Measurements from ENCODE around the gene ZNF782. TPM values are rescaled to one million over a fixed set of nuclear protein-coding genes. Genes with fewer than 3 reads are reported as not detected.

Gene ZNF782
- total and polyA plus RNA-seq, 2 donors (not counting 3 experiments of a cell fraction or from before 2014, with no cell fraction given) = 0.97 to 3.6 TPM

DNA sequence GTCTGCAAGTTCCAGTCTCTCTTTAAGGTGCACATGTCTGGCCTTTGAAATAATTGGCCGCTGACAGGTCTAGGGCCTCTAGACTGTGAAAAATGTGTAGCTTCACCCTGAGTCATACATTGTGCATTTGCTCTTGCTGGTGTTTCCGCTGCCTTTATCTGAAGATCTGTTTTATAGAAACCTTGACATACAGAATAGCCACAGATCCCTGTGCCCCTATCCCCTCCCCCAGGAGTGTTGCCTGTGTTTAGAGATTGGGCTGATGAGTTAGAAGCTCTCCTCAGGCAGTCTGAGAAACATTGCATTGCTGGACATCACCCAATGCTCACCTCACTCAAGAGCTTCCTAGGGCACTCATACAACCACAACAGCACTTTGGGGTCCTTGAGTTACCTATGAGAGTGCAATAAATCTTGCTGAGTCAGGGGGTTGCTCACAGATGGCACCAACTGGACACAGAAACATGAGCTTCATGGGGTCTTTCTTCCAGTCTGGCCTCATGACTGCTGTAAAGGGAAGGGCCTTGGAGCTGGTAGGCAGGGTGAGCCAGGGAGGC, 3.8 kb upstream of the ZNF782 start:
- Histone ChIP-seq H3K79me2 (ENCODE audit: control insufficient read depth, insufficient read depth, low read length) (peaks cover 4% of the 10 kb centered on the region), H3K4me1 (ENCODE audit: control insufficient read depth, extremely low read depth, insufficient read depth, low read length) (peaks cover 10% of the 10 kb centered on the region), H3K36me3 (ENCODE audit: control insufficient read depth in 2 of 2, extremely low read depth in 1 of 2, insufficient read depth in 2 of 2, low read length in 2 of 2) (no peaks in the 10 kb centered on the region), H2AFZ (ENCODE audit: low read depth, low read length) (no peak overlapping the region), H3K4me2 (ENCODE audit: insufficient read depth, low read length) (no peak overlapping the region), H3K27ac (ENCODE audit: insufficient read depth, low read depth, low read length) (no peak overlapping the region), H4K20me1 (replicated peaks; ENCODE audit: control insufficient read depth, extremely low read depth, insufficient read depth, low read length) (no peaks in the 10 kb centered on the region), H3K4me3 (replicated peaks in 1 of 3; ENCODE audit: insufficient read depth in 1 of 3, low read depth in 1 of 3, low read length in 3 of 3) (no peak overlapping the region), H3K9ac (replicated peaks; ENCODE audit: extremely low read depth, insufficient read depth, low read length) (no peak overlapping the region), H3K9me3 (replicated peaks; ENCODE audit: control insufficient read depth, insufficient read depth, low read length) (no peaks in the 10 kb centered on the region), H3K9me1 (replicated peaks; ENCODE audit: control insufficient read depth, extremely low read depth, insufficient read depth, low read length) (no peaks in the 10 kb centered on the region), H3K27me3 (ENCODE audit: control insufficient read depth in 2 of 2, insufficient read depth in 2 of 2, low read length in 2 of 2) (peaks cover 0 to 2% of the 10 kb centered on the region in 2 experiments)
- DNase-seq (ENCODE audit: low read depth, low spot score) (no peak), FAIRE-seq (no peak)
- TF ChIP-seq MYC (IDR thresholded peaks at IDR 0.05; ENCODE audit: low read depth, low read length) = no peak
- TF ChIP-seq JUN (IDR thresholded peaks at IDR 0.05; ENCODE audit: borderline replicate concordance, insufficient read depth, insufficient read length, low read depth) = no peak
- TF ChIP-seq FOS (IDR thresholded peaks at IDR 0.05; ENCODE audit: borderline replicate concordance, insufficient read depth, low read length) = no peak
- no peak for TF ChIP-seq MAX (IDR thresholded peaks at IDR 0.05; ENCODE audit: insufficient read depth, insufficient read length)
- peak; percentile 41 for TF ChIP-seq GATA2 (IDR thresholded peaks at IDR 0.05; ENCODE audit: insufficient read depth, insufficient read length, low read depth, low read length)
- dilution Hi-C loops (cut with MboI; ENCODE audit: extremely low pct_ligation_motif_present, low sequenced_read_pairs) (no loop called here), intact Hi-C loops (cut with micrococcal nuclease) (loop anchor here (5.0 kb wide), 4 partner anchors 364 to 759 kb away; no protein-coding TSS in a partner anchor)
- BruUV-seq (replicated peaks) = no TSS peak
- POLR2A ChIA-PET = interaction anchor here (0.6 kb wide), 1 partner anchor 389 kb away, joined by 6 read pairs; no protein-coding TSS in a partner anchor
- CTCF ChIA-PET = interaction anchor here (1.0 to 5.0 kb wide), 10 partner anchors 11 to 741 kb away, joined by 3 to 89 read pairs (median 19); no protein-coding TSS in a partner anchor
